ENCODE measurements around the gene IL22RA2. TPM values are rescaled to one million over a fixed set of nuclear protein-coding genes. Genes with fewer than 3 reads are reported as not detected.
"Not testable (repeated sequence)": the region's sequence is repeated elsewhere in the genome, so short reads cannot be mapped to it uniquely, and the experiment has no call there.

The IL22RA2 gene
- total and polyA plus RNA-seq, 11 donors = 0.03 to 0.21 TPM; not detected in 9

- no peak for TF ChIP-seq POLR2A (IDR thresholded peaks at IDR 0.05)
- no peak for TF ChIP-seq CTCF (IDR thresholded peaks at IDR 0.05)
- DNase-seq (no peak), ATAC-seq (no peak)
- intact Hi-C loops (cut with DNase I) = loop anchor here in 5 of 10 donors (5.0 to 10.0 kb wide), 3 partner anchors 46 to 119 kb away; no protein-coding TSS in a partner anchor
- Histone ChIP-seq H3K27me3 (no peaks in the 10 kb centered on the region), H3K9me3 (no peaks in the 10 kb centered on the region), H3K36me3 (peaks cover 0 to 19% (median 0%) of the 10 kb centered on the region in 9 donors), H3K4me3 (peak overlapping the region in 10 of 12 donors; percentile 76 to 98 (median 86)), H3K4me1 (peaks cover 12 to 87% (median 71%) of the 10 kb centered on the region in 12 donors), H3K27ac (peak overlapping the region; percentile 96 to 100 (median 99))
These were observed 42.7 kb upstream of the IL22RA2 start for GRCh38 chr6:137216106-137216505.

GRCh38 chr6:137215630-137216029, 42.2 kb upstream of the IL22RA2 start:
- Histone ChIP-seq H3K4me1 (peaks cover 12 to 87% (median 75%) of the 10 kb centered on the region in 12 donors), H3K27ac (peak overlapping the region in 11 of 12 donors; percentile 77 to 100 (median 99)), H3K36me3 (peaks cover 0 to 19% (median 0%) of the 10 kb centered on the region in 9 donors), H3K4me3 (peak overlapping the region in 9 of 12 donors; percentile 76 to 98 (median 89))
- intact Hi-C loops (cut with DNase I) = loop anchor here in 5 of 10 donors (5.0 to 10.0 kb wide), 3 partner anchors 47 to 118 kb away; no protein-coding TSS in a partner anchor
- DNase-seq, H3K9me3 ChIP-seq, ATAC-seq, H3K27me3 ChIP-seq: not testable (repeated sequence)
- WGBS, 4 donors = 74 to 87% (median 82%) methylated on average over 3 of the region's 3 CpGs

- no peaks in the 10 kb centered on the region for H3K27me3 ChIP-seq
- peak overlapping the region in 8 of 12 donors; percentile 58 to 100 (median 98) for H3K27ac ChIP-seq
- peaks cover 12 to 87% (median 76%) of the 10 kb centered on the region in 12 donors for H3K4me1 ChIP-seq
- TF ChIP-seq POLR2A (IDR thresholded peaks at IDR 0.05) (no peak), CTCF (IDR thresholded peaks at IDR 0.05) (no peak)
- DNase-seq = no peak
- no peaks in the 10 kb centered on the region for H3K9me3 ChIP-seq
- ATAC-seq = no peak
- peak overlapping the region in 7 of 12 donors; percentile 28 to 98 (median 81) for H3K4me3 ChIP-seq
- H3K36me3 ChIP-seq = peaks cover 0 to 21% (median 0%) of the 10 kb centered on the region in 9 donors
- intact Hi-C loops (cut with DNase I) = loop anchor here in 5 of 10 donors (5.0 to 10.0 kb wide), 3 partner anchors 47 to 118 kb away; no protein-coding TSS in a partner anchor
- WGBS, 4 donors = 58 to 80% (median 64%) methylated on average over 3 of the region's 3 CpGs
These were observed 41.5 kb upstream of the IL22RA2 start for GRCh38 chr6:137214931-137215330.

GRCh38 chr6:137213813-137214212, 40.4 kb upstream of the IL22RA2 start:
- Histone ChIP-seq H3K4me1 (peaks cover 8 to 92% (median 81%) of the 10 kb centered on the region in 12 donors), H3K27me3 (no peaks in the 10 kb centered on the region), H3K36me3 (peaks cover 0 to 29% (median 0%) of the 10 kb centered on the region in 9 donors), H3K27ac (peak overlapping the region; percentile 27 to 100 (median 60)), H3K9me3 (peaks cover 0 to 10% (median 0%) of the 10 kb centered on the region in 12 donors), H3K4me3 (peak overlapping the region in 10 of 12 donors; percentile 1 to 98 (median 53))
- ATAC-seq (no peak), DNase-seq (no peak)
- WGBS, 4 donors = 17 to 41% (median 27%) methylated on average over 2 of the region's 2 CpGs
- TF ChIP-seq POLR2A (IDR thresholded peaks at IDR 0.05) (no peak), CTCF (IDR thresholded peaks at IDR 0.05) (no peak)
- intact Hi-C loops (cut with DNase I) = loop anchor here in 2 of 10 donors (10.0 kb wide), 1 partner anchor 101 kb away; no protein-coding TSS in a partner anchor
